Right lobe of liver (tissue), 4 donors: ENCODE results near the gene HIF3A.
"Not testable (repeated sequence)": the region's sequence is repeated elsewhere in the genome, so short reads cannot be mapped to it uniquely, and the experiment has no call there.

Experiments used
- POLR2A ChIP-seq: fragments of 450-650 bp; IDR thresholded peaks from one replicate; pipeline ENCODE4 v1.6.1; 2017; ENCODE audit warnings: antibody characterized with exemption, mild to moderate bottlenecking
- TF ChIP-seq, protein P1 (sequence below), 4 donors: fragments of 200-600 bp in 3 of 4; fragments of 450-650 bp in 1 of 4; IDR thresholded peaks; one replicate each; pipeline versions ENCODE4 v1.5.1 to v1.8.0; 2016 to 2022; ENCODE audit warnings: antibody characterized with exemption in 4 of 4, mild to moderate bottlenecking in 2 of 4
- donor health status: DM: no; HTN: no; CAD: no.
- donor health status: DM: no; HTN: no; CAD: no.
- donor health status: DM: no; HTN: yes; CAD: no.

DNA sequence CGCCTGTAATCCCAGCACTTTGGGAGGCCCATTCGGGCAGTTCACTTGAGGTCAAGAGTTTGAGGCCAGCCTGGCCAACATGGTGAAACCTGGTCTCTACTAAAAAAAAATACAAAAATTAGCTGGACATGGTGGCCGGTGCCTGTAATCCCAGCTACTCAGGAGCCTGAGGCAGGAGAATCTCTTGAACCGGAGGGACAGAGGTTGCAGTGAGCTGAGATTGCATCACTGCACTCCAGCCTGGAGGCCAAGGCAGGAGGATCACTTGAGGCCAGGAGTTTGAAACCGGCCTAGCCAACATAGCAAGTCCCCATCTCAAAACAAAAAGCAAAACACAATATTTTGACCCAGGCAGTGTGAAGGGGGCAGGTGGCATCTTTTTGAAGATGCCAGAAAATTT is 32.0 kb upstream of the HIF3A start:
- TF ChIP-seq, protein P1, sequence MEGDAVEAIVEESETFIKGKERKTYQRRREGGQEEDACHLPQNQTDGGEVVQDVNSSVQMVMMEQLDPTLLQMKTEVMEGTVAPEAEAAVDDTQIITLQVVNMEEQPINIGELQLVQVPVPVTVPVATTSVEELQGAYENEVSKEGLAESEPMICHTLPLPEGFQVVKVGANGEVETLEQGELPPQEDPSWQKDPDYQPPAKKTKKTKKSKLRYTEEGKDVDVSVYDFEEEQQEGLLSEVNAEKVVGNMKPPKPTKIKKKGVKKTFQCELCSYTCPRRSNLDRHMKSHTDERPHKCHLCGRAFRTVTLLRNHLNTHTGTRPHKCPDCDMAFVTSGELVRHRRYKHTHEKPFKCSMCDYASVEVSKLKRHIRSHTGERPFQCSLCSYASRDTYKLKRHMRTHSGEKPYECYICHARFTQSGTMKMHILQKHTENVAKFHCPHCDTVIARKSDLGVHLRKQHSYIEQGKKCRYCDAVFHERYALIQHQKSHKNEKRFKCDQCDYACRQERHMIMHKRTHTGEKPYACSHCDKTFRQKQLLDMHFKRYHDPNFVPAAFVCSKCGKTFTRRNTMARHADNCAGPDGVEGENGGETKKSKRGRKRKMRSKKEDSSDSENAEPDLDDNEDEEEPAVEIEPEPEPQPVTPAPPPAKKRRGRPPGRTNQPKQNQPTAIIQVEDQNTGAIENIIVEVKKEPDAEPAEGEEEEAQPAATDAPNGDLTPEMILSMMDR (IDR thresholded peaks at IDR 0.05) = not testable (repeated sequence)
- not testable (repeated sequence) for TF ChIP-seq POLR2A
